H7 (cell line): ENCODE measurements around the gene CLOCK. TPM values are rescaled to one million over a fixed set of nuclear protein-coding genes. Genes with fewer than 3 reads are reported as not detected.

Experiments
- DNase-seq: peaks from one replicate; pipeline ENCODE4 v3.0.0; 2012
- H3K27me3 ChIP-seq: 2 replicates; pipeline ENCODE4 v1.6.0; 2011; ENCODE audit warnings: mild to moderate bottlenecking, low read length; ENCODE audit not compliant: control insufficient read depth, insufficient read depth
- H3K36me3 ChIP-seq: replicated peaks from 2 replicates; pipeline ENCODE4 v1.5.1; 2011; ENCODE audit warnings: low read length; ENCODE audit not compliant: control insufficient read depth, insufficient read depth
- H3K4me3 ChIP-seq: 2 replicates; pipeline ENCODE4 v1.5.1; 2011; ENCODE audit warnings: low read depth, mild to moderate bottlenecking, control low read depth, low read length, moderate library complexity; ENCODE audit not compliant: insufficient read depth
- total RNA-seq: library from RNA; depleted of rRNA; stranded (reverse); fragments of >200 nt; shearing (Covaris generic); gene quantifications from 2 replicates; pipeline ENCODE4 v1.2.3, GENCODE V29; 2014

The CLOCK gene
- total RNA-seq, 1 experiment from 2014 or later, result 15.9 TPM

GRCh38 chr4:55438314-55438713 is 108.4 kb downstream of the CLOCK start:
- no peak for DNase-seq
- no peaks in the 10 kb centered on the region for H3K27me3 ChIP-seq
- peaks cover 1% of the 10 kb centered on the region for H3K36me3 ChIP-seq
- H3K4me3 ChIP-seq, result no peak overlapping the region

GRCh38 chr4:55437823-55438222 is 108.9 kb downstream of the CLOCK start:
- Histone ChIP-seq H3K36me3 (peaks cover 1% of the 10 kb centered on the region), H3K4me3 (no peak overlapping the region), H3K27me3 (no peaks in the 10 kb centered on the region)
- no peak for DNase-seq

GRCh38 chr4:55437356-55437796 is 109.3 kb downstream of the CLOCK start:
- H3K36me3 ChIP-seq, result peaks cover 1% of the 10 kb centered on the region
- no peak for DNase-seq

GRCh38 chr4:55435141-55435841 is 111.4 kb downstream of the CLOCK start:
- Histone ChIP-seq H3K4me3 (no peak overlapping the region), H3K36me3 (peaks cover 1% of the 10 kb centered on the region), H3K27me3 (no peaks in the 10 kb centered on the region)
- no peak for DNase-seq

More at GRCh38 chr4:55437356-55437796, 109.3 kb downstream of the CLOCK start:
- no peak overlapping the region for H3K4me3 ChIP-seq
- no peaks in the 10 kb centered on the region for H3K27me3 ChIP-seq

GRCh38 chr4:55431710-55432336 is 114.9 kb downstream of the CLOCK start:
- Histone ChIP-seq H3K36me3 (no peaks in the 10 kb centered on the region; the same call in 1 of the 2 replicates), H3K4me3 (no peak overlapping the region), H3K27me3 (no peaks in the 10 kb centered on the region)
- DNase-seq, result no peak

GRCh38 chr4:55424791-55425190 is 121.9 kb downstream of the CLOCK start:
- Histone ChIP-seq H3K36me3 (peaks cover 19% of the 10 kb centered on the region), H3K4me3 (no peak overlapping the region)
- no peak for DNase-seq

GRCh38 chr4:55416176-55416575 is 130.5 kb downstream of the CLOCK start:
- no peaks in the 10 kb centered on the region for H3K27me3 ChIP-seq
- no peak overlapping the region for H3K4me3 ChIP-seq
- H3K36me3 ChIP-seq, result peaks cover 15% of the 10 kb centered on the region
- DNase-seq, result no peak

More at GRCh38 chr4:55424791-55425190, 121.9 kb downstream of the CLOCK start:
- H3K27me3 ChIP-seq, result no peaks in the 10 kb centered on the region

- H3K4me3 ChIP-seq, result no peak overlapping the region
- H3K27me3 ChIP-seq, result no peaks in the 10 kb centered on the region
- no peak for DNase-seq
- peaks cover 7% of the 10 kb centered on the region for H3K36me3 ChIP-seq
Measured at GRCh38 chr4:55411621-55412020, 135.1 kb downstream of the CLOCK start.

GRCh38 chr4:55410431-55410830 is 136.3 kb downstream of the CLOCK start:
- H3K27me3 ChIP-seq, result no peaks in the 10 kb centered on the region
- no peak for DNase-seq
- H3K36me3 ChIP-seq, result peaks cover 4% of the 10 kb centered on the region
- H3K4me3 ChIP-seq, result no peak overlapping the region

- Histone ChIP-seq H3K36me3 (peaks cover 3% of the 10 kb centered on the region), H3K27me3 (no peaks in the 10 kb centered on the region), H3K4me3 (no peak overlapping the region)
- DNase-seq, result no peak
Measured at GRCh38 chr4:55409468-55410171, 137.1 kb downstream of the CLOCK start.

- DNase-seq, result no peak
- Histone ChIP-seq H3K27me3 (no peaks in the 10 kb centered on the region), H3K4me3 (no peak overlapping the region), H3K36me3 (peaks cover 5% of the 10 kb centered on the region)
Measured at GRCh38 chr4:55407764-55408163, 138.9 kb downstream of the CLOCK start.

GRCh38 chr4:55407119-55407518 is 139.6 kb downstream of the CLOCK start:
- DNase-seq, result no peak

GRCh38 chr4:55406545-55406944 is 140.2 kb downstream of the CLOCK start:
- no peaks in the 10 kb centered on the region for H3K27me3 ChIP-seq
- peaks cover 3% of the 10 kb centered on the region for H3K36me3 ChIP-seq
- H3K4me3 ChIP-seq, result no peak overlapping the region
- DNase-seq, result no peak

More at GRCh38 chr4:55407119-55407518, 139.6 kb downstream of the CLOCK start:
- no peaks in the 10 kb centered on the region for H3K27me3 ChIP-seq
- no peak overlapping the region for H3K4me3 ChIP-seq
- H3K36me3 ChIP-seq, result peaks cover 5% of the 10 kb centered on the region

- Histone ChIP-seq H3K4me3 (no peak overlapping the region), H3K27me3 (no peaks in the 10 kb centered on the region), H3K36me3 (peaks cover 3% of the 10 kb centered on the region)
- no peak for DNase-seq
Measured at GRCh38 chr4:55405073-55405472, 141.6 kb downstream of the CLOCK start.

GRCh38 chr4:55399581-55399980 is 147.1 kb downstream of the CLOCK start:
- DNase-seq, result no peak
- no peak overlapping the region for H3K4me3 ChIP-seq
- peaks cover 2% of the 10 kb centered on the region for H3K36me3 ChIP-seq
- no peaks in the 10 kb centered on the region for H3K27me3 ChIP-seq
